Transverse colon (tissue), 4 donors: ENCODE measurements around the gene INMT.

Experiments
- CTCF ChIP-seq, 5 experiments: fragments of 200-600 bp in 3 of 5; fragments of 450-650 bp in 2 of 5; sonication (generic) in 3 of 5; IDR thresholded peaks; 1 replicate in 2 of 5; 2 replicates in 3 of 5; pipeline ENCODE4 v1.5.1; 2016 to 2017; ENCODE audit warnings: antibody characterized with exemption in 5 of 5, inconsistent platforms in 3 of 5, mild to moderate bottlenecking in 2 of 5, moderate library complexity in 1 of 5
- POLR2AphosphoS5 ChIP-seq, 3 donors: sonication (generic); formaldehyde crosslinking; IDR thresholded peaks; one replicate each; pipeline ENCODE4 v1.6.1; 2016; ENCODE audit warnings: antibody characterized with exemption in 3 of 3

- TF ChIP-seq CTCF (IDR thresholded peaks at IDR 0.05): no peak
- no peak for TF ChIP-seq POLR2AphosphoS5 (IDR thresholded peaks at IDR 0.05)
Measured at GRCh38 chr7:30731581-30731980, 20.4 kb upstream of the INMT start.
